NCI-H524 treated with DMSO at 0.1 percent for 48 hours (cell line): Measurements from ENCODE around the gene GBF1.
"Not testable (repeated sequence)": the region's sequence is repeated elsewhere in the genome, so short reads cannot be mapped to it uniquely, and the experiment has no call there.

ENCODE experiments used
- DNase-seq: peaks from one replicate; lab custom pipeline; 2025; lab: John Stamatoyannopoulos, UW

Gene GBF1, protein sequence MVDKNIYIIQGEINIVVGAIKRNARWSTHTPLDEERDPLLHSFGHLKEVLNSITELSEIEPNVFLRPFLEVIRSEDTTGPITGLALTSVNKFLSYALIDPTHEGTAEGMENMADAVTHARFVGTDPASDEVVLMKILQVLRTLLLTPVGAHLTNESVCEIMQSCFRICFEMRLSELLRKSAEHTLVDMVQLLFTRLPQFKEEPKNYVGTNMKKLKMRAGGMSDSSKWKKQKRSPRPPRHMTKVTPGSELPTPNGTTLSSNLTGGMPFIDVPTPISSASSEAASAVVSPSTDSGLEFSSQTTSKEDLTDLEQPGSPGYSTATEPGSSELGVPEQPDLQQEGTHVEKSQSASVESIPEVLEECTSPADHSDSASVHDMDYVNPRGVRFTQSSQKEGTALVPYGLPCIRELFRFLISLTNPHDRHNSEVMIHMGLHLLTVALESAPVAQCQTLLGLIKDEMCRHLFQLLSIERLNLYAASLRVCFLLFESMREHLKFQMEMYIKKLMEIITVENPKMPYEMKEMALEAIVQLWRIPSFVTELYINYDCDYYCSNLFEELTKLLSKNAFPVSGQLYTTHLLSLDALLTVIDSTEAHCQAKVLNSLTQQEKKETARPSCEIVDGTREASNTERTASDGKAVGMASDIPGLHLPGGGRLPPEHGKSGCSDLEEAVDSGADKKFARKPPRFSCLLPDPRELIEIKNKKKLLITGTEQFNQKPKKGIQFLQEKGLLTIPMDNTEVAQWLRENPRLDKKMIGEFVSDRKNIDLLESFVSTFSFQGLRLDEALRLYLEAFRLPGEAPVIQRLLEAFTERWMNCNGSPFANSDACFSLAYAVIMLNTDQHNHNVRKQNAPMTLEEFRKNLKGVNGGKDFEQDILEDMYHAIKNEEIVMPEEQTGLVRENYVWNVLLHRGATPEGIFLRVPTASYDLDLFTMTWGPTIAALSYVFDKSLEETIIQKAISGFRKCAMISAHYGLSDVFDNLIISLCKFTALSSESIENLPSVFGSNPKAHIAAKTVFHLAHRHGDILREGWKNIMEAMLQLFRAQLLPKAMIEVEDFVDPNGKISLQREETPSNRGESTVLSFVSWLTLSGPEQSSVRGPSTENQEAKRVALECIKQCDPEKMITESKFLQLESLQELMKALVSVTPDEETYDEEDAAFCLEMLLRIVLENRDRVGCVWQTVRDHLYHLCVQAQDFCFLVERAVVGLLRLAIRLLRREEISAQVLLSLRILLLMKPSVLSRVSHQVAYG (N-terminal part only)

DNA sequence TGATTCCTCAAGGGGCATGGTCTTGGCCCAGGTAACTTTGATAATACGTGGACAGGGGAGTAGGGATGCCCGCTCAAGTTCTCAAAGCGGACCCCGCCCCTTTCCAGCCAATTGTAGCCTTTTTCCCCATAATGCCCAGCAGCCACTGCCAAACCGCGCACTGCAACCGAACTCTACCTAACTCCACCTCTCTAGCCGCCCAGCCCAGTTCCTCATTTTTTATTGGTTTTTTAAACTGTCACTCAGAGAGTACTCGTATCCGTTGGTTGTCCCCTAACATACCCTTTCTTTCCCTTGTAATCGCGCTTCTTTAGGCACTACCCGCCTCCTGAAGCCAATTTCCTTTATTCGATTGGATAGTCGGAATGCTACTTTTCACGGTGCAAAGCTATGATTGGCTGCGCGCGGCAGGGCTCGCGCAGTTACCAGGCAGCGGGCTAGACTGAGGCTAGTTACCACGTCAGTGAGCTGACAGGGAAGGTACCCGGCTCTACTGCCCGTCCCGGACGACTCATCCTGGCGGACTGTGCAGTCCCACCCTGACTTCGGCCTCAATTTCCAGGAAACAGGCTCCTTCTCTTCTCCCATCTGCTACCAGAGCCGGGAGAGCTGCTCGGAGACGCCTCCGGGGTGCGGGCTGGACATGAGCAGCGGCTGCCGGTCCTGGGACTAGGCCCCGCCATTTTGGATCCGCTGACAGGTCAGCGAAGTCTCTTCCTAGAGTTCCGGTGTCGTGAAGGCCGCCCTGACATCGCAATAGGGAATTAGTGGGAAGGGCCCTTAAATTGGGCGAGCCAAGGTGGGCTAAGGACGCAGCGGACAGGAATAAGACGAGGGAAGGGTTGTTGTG, at the start of gene GBF1:
GBF1 (plus strand) TSS at position 451 of the 850 bp plus-strand sequence. CDS start 13,407 bp downstream, outside the sequence.
- peak; percentile 86 for DNase-seq

DNA sequence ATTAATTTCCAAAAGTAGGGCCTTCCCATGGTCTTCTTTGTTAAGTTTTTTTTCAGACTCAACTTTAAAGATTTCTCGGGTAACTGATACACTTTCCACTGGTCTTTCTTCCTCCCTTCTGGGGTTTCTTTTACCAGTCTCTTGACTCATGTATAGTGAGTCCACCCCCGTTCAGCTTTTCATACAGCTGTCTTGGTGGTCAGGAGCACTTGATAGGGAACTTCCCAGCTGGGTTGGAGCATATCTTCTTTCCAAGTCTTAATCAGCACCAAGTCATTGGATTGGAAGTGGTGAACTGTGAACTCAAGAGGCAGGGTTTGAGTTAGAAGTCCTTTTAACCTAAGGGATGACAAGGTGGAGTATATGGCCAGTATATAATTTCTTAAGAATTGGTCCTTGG, 48.4 kb upstream of the GBF1 start:
- DNase-seq = no peak

DNA sequence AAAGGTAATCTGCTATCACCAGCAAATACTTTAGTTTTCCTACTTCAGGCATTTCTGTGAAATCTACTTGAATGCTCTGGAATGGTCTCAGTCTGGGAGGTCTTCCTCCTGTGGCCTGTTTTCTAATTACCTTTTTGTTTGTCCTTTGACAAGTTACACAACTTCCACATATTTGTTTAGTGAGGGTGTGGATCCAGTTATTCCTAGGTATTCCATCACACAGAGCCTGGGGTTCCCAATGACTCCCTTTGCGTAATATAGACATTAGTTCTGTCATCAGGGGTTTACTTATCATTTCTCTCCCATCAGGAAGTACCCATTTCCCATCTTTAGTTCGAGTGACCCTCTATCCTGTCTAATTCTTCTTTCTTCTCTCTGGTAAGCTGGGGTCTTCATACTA, 47.3 kb upstream of the GBF1 start:
- no peak for DNase-seq

DNA sequence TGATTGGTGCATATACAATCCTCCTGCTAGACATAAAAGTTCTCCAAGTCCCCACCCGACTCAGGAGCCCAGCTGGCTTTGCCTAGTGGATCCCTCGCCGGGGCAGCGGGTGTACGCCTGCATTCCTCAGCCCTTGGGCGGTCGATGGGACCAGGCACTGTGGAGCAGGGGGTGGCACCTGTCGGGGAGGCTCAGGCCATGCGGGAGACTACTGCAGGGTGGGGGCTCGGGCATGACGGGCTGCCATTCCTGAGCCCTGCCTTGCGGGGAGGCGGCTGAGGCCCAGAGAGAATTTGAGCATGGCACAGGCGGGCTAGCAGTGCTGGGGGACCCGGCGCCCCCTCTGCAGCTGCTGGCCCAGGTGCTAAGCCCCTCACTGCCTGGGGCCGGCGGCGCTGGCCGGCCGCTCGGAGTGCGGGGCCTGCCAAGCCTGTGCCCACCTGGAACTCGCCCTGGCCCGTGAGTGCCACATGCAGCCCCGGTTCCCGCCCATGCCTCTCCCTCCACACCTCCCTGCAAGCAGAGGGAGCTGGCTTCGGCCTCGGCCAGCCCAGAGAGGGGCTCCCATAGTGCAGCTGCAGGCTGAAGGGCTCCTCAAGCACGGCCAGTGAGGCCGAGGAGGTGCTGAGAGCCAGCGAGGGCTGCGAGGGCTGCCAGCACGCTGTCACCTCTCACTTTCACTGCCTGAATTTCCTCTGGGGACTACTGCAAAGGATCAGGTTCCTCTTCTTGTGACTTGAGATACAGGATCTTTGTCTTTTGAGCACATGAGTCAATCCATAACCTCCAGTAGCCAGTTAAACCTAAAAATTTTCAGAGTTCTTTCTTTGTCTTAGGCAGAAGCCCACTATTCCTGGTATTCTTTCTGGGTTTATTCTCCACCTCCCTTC, 44.3 kb upstream of the GBF1 start:
- DNase-seq = no peak

DNA sequence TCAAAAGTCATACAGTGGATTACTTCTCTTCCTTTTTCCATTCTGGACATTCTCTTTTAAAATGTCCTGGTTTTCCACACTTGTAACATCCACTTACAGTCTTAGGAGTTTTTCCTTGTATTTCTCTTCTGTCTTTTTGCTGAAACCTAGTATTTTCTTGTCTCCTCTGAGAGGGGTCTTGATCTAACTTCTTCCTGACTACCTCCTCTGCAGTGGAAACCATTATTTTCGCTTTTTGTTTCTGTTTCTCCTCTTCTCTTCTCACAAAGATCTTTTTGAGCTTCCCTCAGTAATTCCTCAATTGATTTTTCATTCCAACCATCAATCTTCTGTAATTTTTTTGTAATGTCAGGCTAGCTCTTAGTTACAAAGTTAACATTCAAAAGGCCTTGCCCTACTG, 42.9 kb upstream of the GBF1 start:
- DNase-seq = no peak

DNA sequence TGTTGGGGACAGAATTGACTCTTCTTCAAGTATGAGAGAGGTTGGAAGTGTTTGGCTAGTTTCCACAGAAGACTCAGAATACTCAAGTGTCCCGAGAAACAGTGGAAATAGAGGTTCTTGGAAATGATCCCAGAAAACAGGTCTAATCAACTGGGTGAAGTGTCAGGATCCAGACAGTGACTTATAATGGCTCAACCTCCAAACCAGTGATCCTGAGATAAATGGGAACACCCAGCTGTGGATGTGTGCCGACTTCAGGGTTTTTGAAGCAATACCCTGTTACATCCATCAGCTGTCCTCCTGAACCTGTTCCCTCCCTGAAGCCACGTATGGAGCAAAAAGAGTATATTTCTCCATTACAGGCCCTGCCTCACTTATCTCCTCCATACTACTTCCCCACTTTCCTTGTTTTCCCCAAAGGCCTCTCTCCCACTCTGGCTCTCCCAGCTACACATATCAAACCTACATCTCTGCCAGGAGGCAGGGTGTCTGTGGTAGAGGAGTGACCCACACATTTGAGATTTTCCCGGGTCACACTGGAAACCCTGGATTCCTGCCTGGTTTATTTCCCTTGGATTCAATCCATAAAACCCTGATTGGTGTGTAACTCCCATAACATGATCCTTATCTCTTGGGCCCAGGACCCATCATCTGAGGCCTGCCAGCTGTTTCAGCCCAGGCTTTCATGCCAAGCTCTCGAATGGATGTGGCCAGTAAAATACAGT, 36.9 kb upstream of the GBF1 start:
- no peak for DNase-seq

DNA sequence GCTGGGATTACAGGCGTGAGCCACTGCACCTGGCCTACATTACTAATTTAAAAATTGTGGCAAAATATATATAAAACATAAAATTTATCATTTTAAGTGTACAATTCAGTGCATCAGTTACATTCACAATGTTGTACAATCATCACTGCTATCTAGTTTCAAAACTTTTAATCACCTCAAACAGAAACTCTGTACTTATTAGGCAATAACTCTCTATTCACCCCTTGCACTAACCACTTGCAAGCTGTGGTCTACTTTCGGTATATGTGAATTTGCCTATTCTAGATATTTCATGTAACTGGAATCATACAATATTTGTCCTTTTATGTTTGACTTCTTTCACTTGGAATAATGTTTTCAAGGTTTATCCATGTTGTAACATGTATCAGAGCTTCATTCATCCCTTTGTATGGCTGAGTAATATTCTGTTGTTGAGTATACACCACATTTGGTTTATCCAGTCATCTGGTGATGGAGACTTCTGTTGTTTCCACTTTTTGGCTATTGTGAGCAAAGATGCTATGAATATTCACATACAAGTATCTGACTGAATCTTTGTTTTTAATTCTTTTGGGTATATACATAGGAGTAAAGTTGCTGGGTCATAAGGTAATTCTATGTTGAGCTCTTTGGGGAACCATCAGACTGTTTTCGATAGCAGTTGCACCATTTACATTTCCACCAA, 33.6 kb upstream of the GBF1 start:
- DNase-seq = no peak

DNA sequence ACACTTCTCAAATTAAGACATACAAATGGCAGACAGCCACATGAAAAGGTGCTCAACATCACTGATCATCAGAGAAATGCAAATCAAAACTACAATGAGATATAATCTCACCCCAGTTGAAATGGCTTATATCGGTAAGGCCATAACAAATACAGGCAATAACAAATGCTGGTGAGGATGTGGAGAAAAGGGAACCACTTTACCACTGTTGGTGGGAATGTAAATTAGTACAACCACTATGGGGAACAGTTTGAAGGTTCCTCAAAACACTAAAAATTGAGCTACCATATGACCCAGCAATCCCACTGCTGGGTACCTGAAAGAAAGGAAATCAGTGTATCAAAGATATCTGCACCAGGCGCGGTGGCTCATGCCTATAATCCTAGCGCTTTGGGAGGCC, 31.7 kb upstream of the GBF1 start:
- not testable (repeated sequence) for DNase-seq

DNA sequence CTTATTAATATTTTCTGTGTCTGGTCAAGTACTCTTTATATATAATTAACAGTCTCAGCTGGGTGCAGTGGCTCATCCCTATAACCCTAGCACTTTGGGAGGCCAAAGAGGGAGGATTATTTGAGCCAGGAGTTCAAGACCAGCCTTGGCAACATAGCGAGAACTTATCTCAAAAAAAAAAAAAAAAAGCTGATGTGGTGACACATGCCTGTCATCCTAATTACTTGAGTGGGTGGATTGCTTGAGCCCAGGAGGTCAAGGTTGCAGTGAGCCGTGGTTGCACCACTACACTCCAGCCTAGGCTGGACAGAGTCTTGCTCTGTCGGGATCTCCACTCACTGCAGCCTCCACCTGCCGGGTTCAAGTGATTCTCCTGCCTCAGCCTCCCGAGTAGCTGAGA, 26.0 kb upstream of the GBF1 start:
- DNase-seq = no peak

DNA sequence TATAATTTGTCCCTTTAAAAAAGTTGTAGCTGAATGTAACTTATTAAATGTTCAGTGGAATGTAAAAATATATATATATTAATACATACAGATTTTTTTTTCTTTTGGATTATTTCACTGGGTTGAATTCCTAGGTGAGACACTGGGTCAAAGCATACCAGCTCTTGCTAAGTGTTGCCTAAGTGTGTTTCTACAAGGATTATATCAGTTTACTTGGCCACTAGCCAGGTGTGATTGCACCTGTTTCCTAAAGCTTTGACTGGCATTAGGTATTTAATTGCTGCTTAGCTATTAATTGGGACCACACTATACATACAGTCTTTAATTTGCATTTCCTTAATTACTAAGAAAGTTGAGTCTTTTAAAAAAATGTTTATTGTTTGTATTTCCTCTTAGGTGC, 24.7 kb upstream of the GBF1 start:
- DNase-seq = no peak

DNA sequence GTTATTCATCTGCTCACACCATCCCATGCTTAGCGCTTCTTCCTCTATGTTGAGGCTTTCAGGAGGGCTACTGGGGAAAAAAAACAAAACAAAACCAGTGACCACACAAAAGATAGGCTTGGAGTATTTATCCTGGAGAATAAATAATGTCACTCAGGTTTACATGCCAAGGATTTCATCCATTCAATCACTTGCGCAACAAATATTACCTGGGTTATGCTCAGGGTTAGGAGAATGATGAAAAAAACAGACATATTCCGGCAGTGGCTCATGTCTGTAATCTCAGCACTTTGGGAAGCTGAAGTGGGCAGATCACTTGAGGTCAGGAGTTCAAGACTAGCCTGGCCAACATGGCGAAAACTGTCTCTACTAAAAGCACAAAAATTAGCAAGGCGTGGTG, 22.5 kb upstream of the GBF1 start:
- no peak for DNase-seq

DNA sequence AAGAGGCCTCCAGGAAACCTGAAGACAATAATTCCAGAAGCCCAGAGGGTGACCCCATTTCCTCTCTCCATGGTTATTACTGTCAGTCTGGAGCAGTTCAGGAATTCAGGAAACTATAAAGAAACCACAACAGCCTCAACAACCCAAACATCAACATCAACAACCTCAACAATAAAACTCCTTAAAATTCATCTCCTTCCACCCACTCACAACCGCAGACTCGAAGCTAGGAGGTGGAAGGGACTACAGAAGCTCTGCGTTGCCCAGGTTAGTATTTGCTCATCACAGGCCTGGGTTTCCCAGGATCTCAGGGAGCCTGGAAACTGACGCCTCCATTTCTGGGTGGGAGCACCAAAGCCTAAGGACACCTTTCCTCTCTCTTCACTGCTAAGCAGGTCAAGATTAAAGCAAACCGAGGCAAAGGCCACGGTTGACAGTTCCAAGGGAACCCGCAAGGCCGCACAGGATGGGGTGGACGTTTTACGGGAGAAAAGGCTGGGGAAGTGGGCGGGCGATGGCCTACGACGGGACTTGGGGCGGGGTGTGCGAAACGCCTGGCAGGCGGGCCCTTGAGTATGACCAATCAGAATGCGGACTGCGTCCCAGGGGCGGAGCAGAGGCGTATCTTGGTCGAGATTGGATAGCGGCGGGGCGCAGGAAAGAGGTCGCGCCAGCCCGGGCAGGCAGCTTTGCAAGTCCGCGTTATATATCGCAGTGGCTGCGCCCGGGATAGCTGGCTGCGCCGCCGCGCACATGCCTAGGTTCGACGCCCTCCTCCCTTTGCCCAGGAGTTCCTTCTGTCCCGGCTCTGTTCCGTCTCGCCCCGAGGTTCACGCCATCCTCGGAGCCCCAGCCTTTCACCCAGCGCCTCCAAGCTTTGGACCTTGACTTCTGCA, 19.4 kb upstream of the GBF1 start, which contains the start of gene ELOVL3:
ELOVL3 (plus strand) TSS at position 654 of the 896 bp plus-strand sequence. CDS start 250 bp downstream, outside the sequence.
- peak; percentile 34 for DNase-seq

DNA sequence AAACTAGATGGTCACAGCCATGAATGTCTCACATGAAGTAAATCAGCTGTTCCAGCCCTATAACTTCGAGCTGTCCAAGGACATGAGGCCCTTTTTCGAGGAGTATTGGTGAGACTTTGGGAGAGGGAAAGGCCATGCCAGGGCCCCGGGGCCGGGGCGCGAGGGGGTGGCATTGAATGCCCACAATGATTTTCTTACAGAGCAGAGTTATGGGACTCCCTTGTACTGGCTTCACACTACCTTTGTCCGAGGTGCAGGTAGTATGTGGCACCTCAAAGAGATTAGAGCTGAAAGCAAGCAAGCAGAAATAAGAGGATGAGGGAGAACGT, 18.8 kb upstream of the GBF1 start:
- no peak for DNase-seq

DNA sequence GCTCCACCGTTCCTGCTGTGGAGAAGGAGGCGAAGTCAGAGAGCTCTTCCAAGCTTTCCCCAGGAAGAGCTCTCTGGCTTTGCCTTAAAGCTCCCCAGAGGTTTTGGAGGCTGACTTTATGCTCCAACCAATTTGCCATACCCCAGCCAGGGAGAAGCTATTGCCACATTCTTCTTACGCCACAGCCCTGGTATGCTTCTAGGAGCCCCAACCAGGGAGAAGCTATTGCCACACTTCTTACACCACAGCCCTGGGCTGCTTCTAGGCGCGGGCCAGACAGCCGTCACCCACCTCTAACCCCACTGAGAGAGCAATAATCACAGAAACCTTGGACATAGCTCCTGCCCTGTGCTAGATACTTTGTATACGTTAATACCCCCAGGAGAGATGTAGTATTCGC, 18.3 kb upstream of the GBF1 start:
- no peak for DNase-seq

DNA sequence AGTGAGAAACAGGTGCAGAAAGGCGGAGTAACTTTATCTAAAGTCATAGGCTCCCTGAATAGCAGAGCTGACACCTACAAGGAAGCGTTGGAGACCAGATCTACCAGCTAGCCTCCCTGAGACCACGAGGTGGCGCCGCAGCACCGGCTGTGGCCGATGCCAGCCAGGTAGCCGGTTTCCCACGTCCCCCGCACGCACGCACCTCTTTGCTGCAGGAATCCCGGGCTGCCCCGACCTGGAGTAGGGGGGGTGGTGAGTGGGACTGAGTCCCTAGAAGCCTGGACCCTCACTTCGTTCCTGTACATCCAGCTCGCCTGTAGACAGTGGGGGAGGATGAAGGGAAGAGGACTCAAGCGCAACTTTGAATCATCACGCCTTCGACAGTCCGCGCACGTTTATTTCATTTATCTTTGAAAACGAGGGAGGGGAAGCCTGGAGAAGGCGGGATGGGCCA, 15.5 kb upstream of the GBF1 start:
- DNase-seq = no peak

DNA sequence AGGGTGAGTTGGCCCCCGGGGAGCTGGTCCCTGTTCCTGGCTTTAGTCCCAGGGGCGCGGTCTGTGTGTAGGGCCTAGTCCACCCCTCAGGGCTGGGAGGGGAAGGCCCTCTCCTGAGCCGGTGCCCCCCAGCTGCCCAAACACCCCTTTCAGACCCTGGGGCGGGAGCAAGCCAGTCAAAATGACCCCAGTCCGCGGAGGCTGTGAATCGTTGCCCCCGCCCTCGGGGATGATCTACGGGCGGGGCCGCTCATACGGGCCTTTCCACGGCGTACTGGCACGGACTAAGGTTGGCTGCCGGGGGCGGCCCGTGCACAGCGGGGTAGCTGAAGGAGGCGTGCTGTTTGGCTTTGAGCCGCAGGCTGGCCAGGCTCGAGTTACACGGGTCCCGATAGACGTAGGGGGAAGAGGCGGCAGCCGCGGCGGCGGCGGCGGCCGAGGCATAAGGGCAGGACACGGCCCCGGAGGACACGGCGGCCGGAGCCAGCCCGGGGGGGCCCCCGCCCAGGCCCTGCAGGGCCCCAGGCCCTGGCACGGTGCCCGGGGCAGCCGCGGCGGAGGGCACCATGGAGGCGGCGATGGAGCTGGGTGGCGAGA, 15.0 kb upstream of the GBF1 start:
- no peak for DNase-seq

DNA sequence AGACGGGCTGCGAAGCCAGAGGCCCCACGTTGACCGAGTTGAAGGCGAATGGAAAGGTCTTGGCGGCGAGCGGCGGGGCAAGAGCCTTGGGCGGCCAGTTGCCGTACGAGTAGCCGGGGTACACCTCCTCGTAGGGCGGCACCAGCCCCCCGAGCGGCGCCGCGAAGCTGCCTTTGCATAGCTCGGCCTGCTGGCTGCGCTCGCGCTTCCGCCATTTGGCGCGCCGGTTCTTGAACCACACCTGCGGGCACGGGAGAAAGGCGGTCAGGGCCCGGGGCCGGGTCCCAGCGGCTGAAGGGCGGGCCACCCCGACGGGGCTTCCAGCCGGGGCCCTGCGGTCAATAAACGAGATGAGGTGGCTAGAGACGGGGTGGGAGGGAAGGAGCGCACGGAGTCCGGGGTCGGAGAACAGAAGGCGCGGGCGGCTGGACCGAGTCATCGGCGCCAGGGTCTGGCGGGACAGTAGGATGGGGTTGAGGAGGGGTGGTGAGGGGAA, 14.4 kb upstream of the GBF1 start:
- no peak for DNase-seq
